GM12878 (cell line): ENCODE data around the gene CASTOR1. TPM values are rescaled to one million over a fixed set of nuclear protein-coding genes. Genes with fewer than 3 reads are reported as not detected.
A peak's percentile ranks its signal among the peaks of the same experiment; 100 is the strongest.

Experiments used
- ATAC-seq: fragments of 200-7000 bp; cut with Tn5 transposase; 3 replicates; pipeline ENCODE4 v1.9.1; 2020; ENCODE audit warnings: mild to moderate bottlenecking, moderate library complexity
- BruUV-seq: library from RNA; stranded (reverse); fragments of 400-500 nt; replicated peaks from 2 replicates; lab custom pipeline; 2021; lab: Mats Ljungman, UMichigan
- CTCF ChIA-PET: fragments of 300-600 bp; sonication (Branson Sonifier 250); formaldehyde crosslinking; extraction: SDS; loops from one replicate; lab custom pipeline; 2021; ENCODE audit warnings: inconsistent platforms; lab: Yijun Ruan, JAX
- POLR2A ChIA-PET: fragments of 350-600 bp; formaldehyde crosslinking; extraction: SDS; loops from one replicate; lab custom pipeline; 2021; ENCODE audit warnings: inconsistent platforms; lab: Charles Lee
- RAD21 ChIA-PET: fragments of 300-600 bp; sonication (Branson Sonifier 250); formaldehyde crosslinking; loops from one replicate; lab custom pipeline; 2023; ENCODE audit warnings: antibody characterized with exemption; ENCODE audit not compliant: unreplicated experiment; lab: Charles Lee
- SMC1A ChIA-PET: fragments of 300-600 bp; sonication (Branson Sonifier 250); formaldehyde crosslinking; loops from one replicate; lab custom pipeline; 2023; ENCODE audit not compliant: unreplicated experiment, uncharacterized antibody; lab: Charles Lee
- DNase-seq: peaks from one replicate; pipeline ENCODE4 v3.0.0-alpha.2; 2011; ENCODE audit warnings: low read depth, low spot score
- FAIRE-seq: peaks from 3 replicates; lab custom pipeline; 2011; peaks lifted over from hg19 to GRCh38; lab: Jason Lieb, UNC
- H2AFZ ChIP-seq: 2 replicates; pipeline ENCODE4 v1.6.0; 2011; ENCODE audit warnings: low read depth, low read length, control low read depth; ENCODE audit not compliant: control insufficient read depth
- H3K27ac ChIP-seq: 2 replicates; pipeline ENCODE4 v1.5.1; 2011; ENCODE audit warnings: control low read depth; ENCODE audit not compliant: control insufficient read depth, insufficient read depth
- H3K27me3 ChIP-seq, 2 experiments: replicated peaks in 1 of 2; 2 replicates each; pipeline versions ENCODE4 v1.6.0 to v1.6.1; 2011; ENCODE audit warnings: low read length in 1 of 2; ENCODE audit not compliant: control insufficient read depth in 2 of 2, insufficient read depth in 2 of 2
- H3K36me3 ChIP-seq, 2 experiments: 2 replicates each; pipeline ENCODE4 v1.5.1; 2011; ENCODE audit warnings: low read length in 1 of 2; ENCODE audit not compliant: control insufficient read depth in 2 of 2, insufficient read depth in 2 of 2
- H3K4me1 ChIP-seq: 2 replicates; pipeline ENCODE4 v1.6.1; 2011; ENCODE audit warnings: mild to moderate bottlenecking, low read length, moderate library complexity, mixed read lengths; ENCODE audit not compliant: control insufficient read depth, insufficient read depth
- H3K4me2 ChIP-seq: 2 replicates; pipeline ENCODE4 v1.6.0; 2011; ENCODE audit warnings: control low read depth; ENCODE audit not compliant: control insufficient read depth, insufficient read depth
- H3K4me3 ChIP-seq: fragments of 200-600 bp; sonication (generic); 2 replicates; pipeline ENCODE4 v1.5.1; 2016
- H3K79me2 ChIP-seq: 2 replicates; pipeline ENCODE4 v1.6.0; 2011; ENCODE audit warnings: low read length; ENCODE audit not compliant: control insufficient read depth, insufficient read depth
- H3K9ac ChIP-seq: 2 replicates; pipeline ENCODE4 v1.8.0; 2011; ENCODE audit warnings: low read length, control low read depth, mixed read lengths; ENCODE audit not compliant: control insufficient read depth, insufficient read depth
- H3K9me3 ChIP-seq: replicated peaks from 3 replicates; pipeline ENCODE4 v1.5.1; 2011; ENCODE audit warnings: mild to moderate bottlenecking, low read length; ENCODE audit not compliant: control insufficient read depth, insufficient read depth
- H4K20me1 ChIP-seq: 2 replicates; pipeline ENCODE4 v1.6.0; 2011; ENCODE audit not compliant: control insufficient read depth, insufficient read depth
- CHD2 ChIP-seq: IDR thresholded peaks from 2 replicates; pipeline ENCODE4 v1.6.1; 2011; ENCODE audit warnings: low read depth, low read length, improper control_type of control experiment, borderline replicate concordance
- CREM ChIP-seq: IDR thresholded peaks from 2 replicates; pipeline ENCODE4 v1.6.1; 2014; ENCODE audit warnings: antibody characterized with exemption, low read depth
- EP300 ChIP-seq, 2 experiments: fragments of 150-350 bp in 1 of 2; IDR thresholded peaks; 2 replicates each; pipeline ENCODE4 v1.6.1; 2011 to 2012; ENCODE audit warnings: low read depth in 2 of 2, low read length in 2 of 2, borderline replicate concordance in 1 of 2, improper control_type of control experiment in 1 of 2, inconsistent platforms in 1 of 2; ENCODE audit not compliant: control insufficient read depth in 1 of 2
- IKZF2 ChIP-seq, 2 experiments: fragments of 450-650 bp; IDR thresholded peaks; 2 replicates each; pipeline ENCODE4 v1.6.1; 2017; ENCODE audit warnings: mild to moderate bottlenecking in 2 of 2, moderate library complexity in 2 of 2
- NBN ChIP-seq: fragments of 450-650 bp; IDR thresholded peaks from 2 replicates; pipeline ENCODE4 v1.6.1; 2016
- NRF1 ChIP-seq: conservative IDR thresholded peaks from 2 replicates; pipeline ENCODE4 v1.6.1; 2011; ENCODE audit warnings: mild to moderate bottlenecking, low read depth, low read length, improper control_type of control experiment
- RUNX3 ChIP-seq: IDR thresholded peaks from 2 replicates; pipeline ENCODE4 v1.6.1; 2012; ENCODE audit warnings: low read length, inconsistent platforms
- SUZ12 ChIP-seq: fragments of 200-600 bp; sonication (generic); IDR thresholded peaks from one replicate; pipeline ENCODE4 v1.6.1; 2018; ENCODE audit warnings: antibody characterized with exemption, mild to moderate bottlenecking; ENCODE audit not compliant: unreplicated experiment
- ZNF384 ChIP-seq: IDR thresholded peaks from 2 replicates; pipeline ENCODE4 v1.6.1; 2012; ENCODE audit warnings: low read depth, mild to moderate bottlenecking, low read length, improper control_type of control experiment, borderline replicate concordance
- ZNF622 ChIP-seq: fragments of 450-650 bp; IDR thresholded peaks from 2 replicates; pipeline ENCODE4 v1.6.1; 2017; ENCODE audit warnings: mild to moderate bottlenecking, inconsistent platforms
- WGBS: methylation state at CpG from one replicate; pipeline ENCODE4 v1.1.6; 2016; ENCODE audit warnings: low lambda C conversion rate; ENCODE audit not compliant: insufficient replicate concordance, insufficient coverage; ENCODE audit errors: missing lambda C conversion rate; 5-methylcytosine and 5-hydroxymethylcytosine counted together
- in situ Hi-C: fragments of 300-500 bp; cut with MboI; formaldehyde crosslinking; loops from 9 replicates; pipeline ENCODE4 v1.14.3; 2018; ENCODE audit warnings: mixed read lengths
- intact Hi-C: fragments of 100-400 bp; cut with micrococcal nuclease; formaldehyde crosslinking; loops from one replicate; pipeline ENCODE4 v1.14.2; 2022; ENCODE audit not compliant: unreplicated experiment
- polyA plus RNA-seq, 11 experiments: library from polyadenylated mRNA; depleted of rRNA in 4 of 11; unstranded in 6 of 11; stranded (reverse) in 5 of 11; fragments of >200 nt; fragmentation: Nextera tagmentation in 4 of 11; fragmentation: Illumina TruSeq in 1 of 11; extraction: Ambion mirVana in 4 of 11; extraction: Trizol in 1 of 11; gene quantifications; 1 replicate in 1 of 11; 2 replicates in 10 of 11; pipeline versions ENCODE4 v1.2.1 to v1.2.3, GENCODE V29; 2011 to 2016; ENCODE audit warnings: inconsistent platforms in 2 of 11, missing spikeins in 2 of 11, low read depth in 1 of 11
- total RNA-seq, 4 experiments: library from RNA; depleted of rRNA in 3 of 4; stranded (reverse); fragments of >200 nt in 3 of 4; fragmentation: Illumina TruSeq in 1 of 4; extraction: Trizol in 1 of 4; gene quantifications; 2 replicates each; pipeline versions ENCODE4 v1.2.1 to v1.2.3, GENCODE V29; 2013 to 2021
- TF ChIP-seq, protein P1 (sequence below): IDR thresholded peaks from 2 replicates; pipeline ENCODE4 v1.6.1; 2011; ENCODE audit warnings: borderline replicate concordance, low read depth, mild to moderate bottlenecking, moderate library complexity, low read length; ENCODE audit not compliant: insufficient read depth, poor library complexity, severe bottlenecking
- TF ChIP-seq, protein P2 (sequence below): fragments of 450-650 bp; IDR thresholded peaks from 2 replicates; pipeline ENCODE4 v1.6.1; 2014; ENCODE audit warnings: mild to moderate bottlenecking
- TF ChIP-seq, protein P3 (sequence below): fragments of 450-650 bp; IDR thresholded peaks from 2 replicates; pipeline ENCODE4 v1.6.1; 2018; ENCODE audit warnings: borderline replicate concordance, mild to moderate bottlenecking; ENCODE audit not compliant: partially characterized antibody

Gene CASTOR1
- total and polyA plus RNA-seq, 10 of the 15 experiments (the other 5 are each of a cell fraction or from before 2014, with no cell fraction given): 0.31 to 9.1 (median 3.3) TPM

DNA sequence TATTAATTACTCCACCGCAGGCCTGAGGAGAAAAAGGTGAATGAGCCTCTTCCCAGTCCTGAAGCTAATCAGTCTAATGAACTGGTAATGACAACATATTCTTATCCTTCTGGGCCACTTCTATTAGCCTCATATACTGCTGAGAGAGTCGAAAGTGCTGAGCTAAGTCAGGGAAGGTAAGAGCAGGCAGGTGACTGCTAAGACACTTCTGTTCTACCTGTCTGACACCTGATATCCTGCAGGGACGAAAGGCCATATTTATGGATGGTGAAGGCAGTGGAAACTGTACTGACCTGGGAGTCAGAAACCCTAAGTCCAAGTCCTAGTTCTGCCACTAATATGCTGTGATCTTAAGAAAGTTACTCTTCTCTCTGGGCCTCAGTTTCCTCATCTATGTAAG lies 33.9 kb upstream of the CASTOR1 start:
- ChIA-PET SMC1A (interaction anchor here (0.9 to 9.5 kb wide), 5 partner anchors 9 to 32 kb away, joined by 3 to 100 read pairs (median 36); partner anchors contain the start of gene CASTOR1), CTCF (interaction anchor here (1.3 to 11.2 kb wide), 4 partner anchors 9 to 102 kb away, joined by 8 to 125 read pairs (median 14); partner anchors contain the start of genes CASTOR1 and MTFP1), RAD21 (interaction anchor here (1.0 to 7.7 kb wide), 4 partner anchors 14 to 64 kb away, joined by 3 to 118 read pairs (median 22); partner anchors contain the start of genes CASTOR1 and RNF215)
- H4K20me1 ChIP-seq: 0 out of 2 replicates have a peak, but pooled peaks cover 4% of the 10 kb centered on the region
- no peak overlapping the region for H2AFZ ChIP-seq
- no peaks in the 10 kb centered on the region for H3K27me3 ChIP-seq
- H3K4me1 ChIP-seq: peaks cover 16% of the 10 kb centered on the region
- intact Hi-C loops: no loop called here
- TSS peak; percentile 44 for BruUV-seq
- H3K9ac ChIP-seq: no peak overlapping the region
- no peak overlapping the region for H3K27ac ChIP-seq
- FAIRE-seq (no peak), ATAC-seq (no peak), DNase-seq (no peak)
- WGBS: 100% methylated on average over 3 of the region's 3 CpGs
- H3K4me3 ChIP-seq: no peak overlapping the region
- peak overlapping the region; percentile 32; the same call in 1 of the 2 replicates for H3K4me2 ChIP-seq
- no peaks in the 10 kb centered on the region; a peak in 1 of 4 replicates for H3K36me3 ChIP-seq
- no peaks in the 10 kb centered on the region for H3K9me3 ChIP-seq
- TF ChIP-seq CREM (no peak), CHD2 (no peak), ZNF622 (no peak), NBN (no peak), ZNF384 (no peak), NRF1 (no peak), IKZF2 (IDR thresholded peaks at IDR 0.05) (no peak), SUZ12 (no peak), RUNX3 (no peak), EP300 (IDR thresholded peaks at IDR 0.05; ENCODE audit: borderline replicate concordance in 1 of 2, control insufficient read depth in 1 of 2, low read depth in 2 of 2, low read length in 2 of 2) (no peak)
- TF ChIP-seq, protein P1, sequence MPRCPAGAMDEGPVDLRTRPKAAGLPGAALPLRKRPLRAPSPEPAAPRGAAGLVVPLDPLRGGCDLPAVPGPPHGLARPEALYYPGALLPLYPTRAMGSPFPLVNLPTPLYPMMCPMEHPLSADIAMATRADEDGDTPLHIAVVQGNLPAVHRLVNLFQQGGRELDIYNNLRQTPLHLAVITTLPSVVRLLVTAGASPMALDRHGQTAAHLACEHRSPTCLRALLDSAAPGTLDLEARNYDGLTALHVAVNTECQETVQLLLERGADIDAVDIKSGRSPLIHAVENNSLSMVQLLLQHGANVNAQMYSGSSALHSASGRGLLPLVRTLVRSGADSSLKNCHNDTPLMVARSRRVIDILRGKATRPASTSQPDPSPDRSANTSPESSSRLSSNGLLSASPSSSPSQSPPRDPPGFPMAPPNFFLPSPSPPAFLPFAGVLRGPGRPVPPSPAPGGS: no peak
- TF ChIP-seq, protein P2, sequence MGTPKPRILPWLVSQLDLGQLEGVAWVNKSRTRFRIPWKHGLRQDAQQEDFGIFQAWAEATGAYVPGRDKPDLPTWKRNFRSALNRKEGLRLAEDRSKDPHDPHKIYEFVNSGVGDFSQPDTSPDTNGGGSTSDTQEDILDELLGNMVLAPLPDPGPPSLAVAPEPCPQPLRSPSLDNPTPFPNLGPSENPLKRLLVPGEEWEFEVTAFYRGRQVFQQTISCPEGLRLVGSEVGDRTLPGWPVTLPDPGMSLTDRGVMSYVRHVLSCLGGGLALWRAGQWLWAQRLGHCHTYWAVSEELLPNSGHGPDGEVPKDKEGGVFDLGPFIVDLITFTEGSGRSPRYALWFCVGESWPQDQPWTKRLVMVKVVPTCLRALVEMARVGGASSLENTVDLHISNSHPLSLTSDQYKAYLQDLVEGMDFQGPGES: no peak
- TF ChIP-seq, protein P3, sequence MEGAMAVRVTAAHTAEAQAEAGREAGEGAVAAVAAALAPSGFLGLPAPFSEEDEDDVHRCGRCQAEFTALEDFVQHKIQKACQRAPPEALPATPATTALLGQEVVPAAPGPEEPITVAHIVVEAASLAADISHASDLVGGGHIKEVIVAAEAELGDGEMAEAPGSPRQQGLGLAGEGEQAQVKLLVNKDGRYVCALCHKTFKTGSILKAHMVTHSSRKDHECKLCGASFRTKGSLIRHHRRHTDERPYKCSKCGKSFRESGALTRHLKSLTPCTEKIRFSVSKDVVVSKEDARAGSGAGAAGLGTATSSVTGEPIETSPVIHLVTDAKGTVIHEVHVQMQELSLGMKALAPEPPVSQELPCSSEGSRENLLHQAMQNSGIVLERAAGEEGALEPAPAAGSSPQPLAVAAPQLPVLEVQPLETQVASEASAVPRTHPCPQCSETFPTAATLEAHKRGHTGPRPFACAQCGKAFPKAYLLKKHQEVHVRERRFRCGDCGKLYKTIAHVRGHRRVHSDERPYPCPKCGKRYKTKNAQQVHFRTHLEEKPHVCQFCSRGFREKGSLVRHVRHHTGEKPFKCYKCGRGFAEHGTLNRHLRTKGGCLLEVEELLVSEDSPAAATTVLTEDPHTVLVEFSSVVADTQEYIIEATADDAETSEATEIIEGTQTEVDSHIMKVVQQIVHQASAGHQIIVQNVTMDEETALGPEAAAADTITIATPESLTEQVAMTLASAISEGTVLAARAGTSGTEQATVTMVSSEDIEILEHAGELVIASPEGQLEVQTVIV: no peak
- TF ChIP-seq, all 136 proteins: peak for 0
- H3K79me2 ChIP-seq: peaks cover 45% of the 10 kb centered on the region
- POLR2A ChIA-PET: interaction anchor here (0.6 to 8.7 kb wide), 3 partner anchors 14 to 201 kb away, joined by 3 to 198 read pairs (median 3); no protein-coding TSS in a partner anchor
- in situ Hi-C loops: no loop called here
